ENCODE data around the gene SPRED2. TPM values are rescaled to one million over a fixed set of nuclear protein-coding genes. Genes with fewer than 3 reads are reported as not detected.

Gene SPRED2, protein sequence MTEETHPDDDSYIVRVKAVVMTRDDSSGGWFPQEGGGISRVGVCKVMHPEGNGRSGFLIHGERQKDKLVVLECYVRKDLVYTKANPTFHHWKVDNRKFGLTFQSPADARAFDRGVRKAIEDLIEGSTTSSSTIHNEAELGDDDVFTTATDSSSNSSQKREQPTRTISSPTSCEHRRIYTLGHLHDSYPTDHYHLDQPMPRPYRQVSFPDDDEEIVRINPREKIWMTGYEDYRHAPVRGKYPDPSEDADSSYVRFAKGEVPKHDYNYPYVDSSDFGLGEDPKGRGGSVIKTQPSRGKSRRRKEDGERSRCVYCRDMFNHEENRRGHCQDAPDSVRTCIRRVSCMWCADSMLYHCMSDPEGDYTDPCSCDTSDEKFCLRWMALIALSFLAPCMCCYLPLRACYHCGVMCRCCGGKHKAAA
- total RNA-seq, result 10 to 100 TPM in 1 of 4 donors, 1 to 10 TPM in 3; 8.1 to 15.1 (median 9.1) TPM

DNA sequence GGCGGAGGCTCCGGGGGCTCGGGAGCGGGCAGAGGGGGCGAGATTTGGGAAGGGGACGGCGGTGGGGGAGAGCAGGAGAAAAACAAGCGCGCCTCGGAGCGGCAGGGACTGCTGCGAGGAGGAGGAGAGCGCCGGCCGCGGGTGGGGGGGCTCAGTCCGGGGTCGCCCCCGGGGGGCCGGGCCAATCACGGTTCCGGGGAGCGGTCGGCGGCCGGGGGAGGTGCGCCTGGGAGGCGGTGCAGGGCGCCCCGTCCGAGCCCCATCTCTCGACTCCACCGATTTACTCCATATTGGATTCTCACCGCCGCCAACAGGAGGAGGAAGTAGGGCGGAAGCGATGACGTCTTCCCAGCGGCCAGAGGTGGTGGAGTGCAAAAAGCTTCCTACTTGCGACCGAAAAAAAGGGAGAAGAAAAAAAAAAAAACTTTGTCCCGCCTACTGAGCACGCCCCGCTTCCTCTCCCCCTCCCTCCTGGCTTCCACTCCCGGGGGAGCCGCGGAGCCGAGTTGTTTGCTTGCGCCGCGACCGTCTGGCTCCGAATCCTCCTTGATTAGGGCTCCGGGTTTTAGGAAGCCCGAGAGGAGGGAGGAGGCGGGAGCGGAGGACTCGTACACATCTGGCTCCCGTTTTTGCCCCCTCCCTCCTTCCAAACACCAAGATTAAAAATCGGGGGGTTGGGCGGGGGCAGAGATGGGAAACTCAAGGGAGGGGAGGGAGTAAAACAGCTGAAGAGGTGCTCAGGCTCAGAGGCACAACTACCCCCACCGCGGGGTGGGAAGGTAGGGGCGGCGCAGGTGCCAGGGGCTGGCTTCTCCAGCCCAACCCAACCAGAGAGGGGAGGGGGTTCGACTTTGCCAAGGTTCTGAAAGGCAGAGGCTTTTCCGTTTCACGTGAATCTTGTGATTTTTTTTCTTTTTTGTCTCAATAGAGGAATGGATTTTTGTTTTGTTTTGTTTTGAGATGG, at the start of gene SPRED2:
Gene SPRED2, minus strand, starts transcription at position 373 of the 964 bp plus-strand sequence. CDS start 612 bp downstream, outside the sequence.
- H3K4me1 ChIP-seq, result peaks cover 14 to 67% (median 25%) of the 10 kb centered on the region in 3 donors
- H3K36me3 ChIP-seq, result no peaks in the 10 kb centered on the region
- TF ChIP-seq POLR2A (IDR thresholded peaks at IDR 0.05), result peak in 2 of 4 donors; percentile 72 to 77
- TF ChIP-seq, protein P1, sequence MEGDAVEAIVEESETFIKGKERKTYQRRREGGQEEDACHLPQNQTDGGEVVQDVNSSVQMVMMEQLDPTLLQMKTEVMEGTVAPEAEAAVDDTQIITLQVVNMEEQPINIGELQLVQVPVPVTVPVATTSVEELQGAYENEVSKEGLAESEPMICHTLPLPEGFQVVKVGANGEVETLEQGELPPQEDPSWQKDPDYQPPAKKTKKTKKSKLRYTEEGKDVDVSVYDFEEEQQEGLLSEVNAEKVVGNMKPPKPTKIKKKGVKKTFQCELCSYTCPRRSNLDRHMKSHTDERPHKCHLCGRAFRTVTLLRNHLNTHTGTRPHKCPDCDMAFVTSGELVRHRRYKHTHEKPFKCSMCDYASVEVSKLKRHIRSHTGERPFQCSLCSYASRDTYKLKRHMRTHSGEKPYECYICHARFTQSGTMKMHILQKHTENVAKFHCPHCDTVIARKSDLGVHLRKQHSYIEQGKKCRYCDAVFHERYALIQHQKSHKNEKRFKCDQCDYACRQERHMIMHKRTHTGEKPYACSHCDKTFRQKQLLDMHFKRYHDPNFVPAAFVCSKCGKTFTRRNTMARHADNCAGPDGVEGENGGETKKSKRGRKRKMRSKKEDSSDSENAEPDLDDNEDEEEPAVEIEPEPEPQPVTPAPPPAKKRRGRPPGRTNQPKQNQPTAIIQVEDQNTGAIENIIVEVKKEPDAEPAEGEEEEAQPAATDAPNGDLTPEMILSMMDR (IDR thresholded peaks at IDR 0.05), result peak in 3 of 6 experiments; percentile 2 to 13 (median 10)
- peak within 1 kb of the TSS; percentile 75 to 89 (median 80) for H3K4me3 ChIP-seq
- intact Hi-C loops (cut with DNase I), result loop anchor here (10.0 kb wide), 1 partner anchor 132 kb away; no protein-coding TSS in a partner anchor
- peak; percentile 44 for DNase-seq
- peak within 1 kb of the TSS; percentile 92 to 96 (median 94) for H3K27ac ChIP-seq
- H3K27me3 ChIP-seq, result peaks cover 0 to 10% (median 0%) of the 10 kb centered on the region in 4 donors
- WGBS, 2 donors, result 0% methylated on average over 9 to 42 of the region's 68 CpGs
- H3K9me3 ChIP-seq, result no peaks in the 10 kb centered on the region

DNA sequence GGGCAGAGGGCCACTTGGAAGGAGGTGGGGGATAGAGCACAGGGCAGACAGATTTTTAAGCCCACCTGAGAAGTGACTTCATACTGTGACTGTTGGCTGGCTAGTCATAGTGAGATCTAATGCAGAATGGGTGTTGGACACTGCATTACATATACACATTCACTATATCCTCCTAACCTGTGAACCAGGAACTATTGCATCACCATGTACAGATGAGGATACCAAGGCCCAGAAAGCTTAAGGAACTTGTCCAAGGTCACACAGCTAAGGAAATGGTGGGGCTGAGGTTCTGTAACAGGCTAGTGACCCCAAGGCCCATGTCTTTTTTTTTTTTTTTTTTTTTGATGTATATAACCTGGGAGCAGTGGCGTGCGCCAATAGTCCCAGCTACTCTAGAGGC, 49.6 kb upstream of the SPRED2 start:
- H3K36me3 ChIP-seq, result no peaks in the 10 kb centered on the region
- TF ChIP-seq, protein P1 (IDR thresholded peaks at IDR 0.05), result no peak
- TF ChIP-seq POLR2A (IDR thresholded peaks at IDR 0.05), result no peak
- 94 to 100% methylated on average over 2 of the region's 2 CpGs for WGBS, 2 donors
- intact Hi-C loops (cut with DNase I), result no loop called here
- DNase-seq, result no peak
- no peaks in the 10 kb centered on the region for H3K9me3 ChIP-seq
- peaks cover 0 to 6% (median 0%) of the 10 kb centered on the region in 4 donors for H3K27me3 ChIP-seq
- H3K4me1 ChIP-seq, result no peaks in the 10 kb centered on the region
- H3K27ac ChIP-seq, result no peak overlapping the region
- H3K4me3 ChIP-seq, result no peak overlapping the region

DNA sequence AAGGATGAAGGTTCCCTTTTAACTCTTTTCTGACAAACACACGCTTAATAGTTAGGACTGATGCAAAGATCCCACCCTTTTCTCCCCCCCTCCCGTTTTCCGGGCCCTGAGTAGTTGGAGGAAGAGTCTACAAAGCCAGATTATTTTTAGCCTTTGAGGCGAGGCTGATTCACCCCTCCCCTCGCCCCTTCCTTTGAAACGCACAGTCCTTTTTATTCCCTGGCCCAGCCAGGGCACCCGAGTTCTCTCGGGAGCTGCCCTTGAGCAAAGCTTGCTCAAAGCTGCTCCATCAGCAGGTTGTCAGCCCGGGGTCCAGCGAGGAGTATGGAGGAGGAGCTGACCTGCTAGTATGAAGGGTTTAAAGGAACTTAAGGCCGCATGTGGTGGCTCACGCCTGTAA, 47.1 kb upstream of the SPRED2 start:
- Histone ChIP-seq H3K4me3 (no peak overlapping the region), H3K27ac (no peak overlapping the region), H3K9me3 (peaks cover 0 to 16% (median 12%) of the 10 kb centered on the region in 3 donors), H3K27me3 (peaks cover 0 to 6% (median 0%) of the 10 kb centered on the region in 4 donors), H3K36me3 (no peaks in the 10 kb centered on the region), H3K4me1 (no peaks in the 10 kb centered on the region)
- intact Hi-C loops (cut with DNase I), result no loop called here
- 63 to 79% methylated on average over 9 to 11 of the region's 12 CpGs for WGBS, 2 donors
- no peak for DNase-seq
- TF ChIP-seq POLR2A (IDR thresholded peaks at IDR 0.05), result no peak
- TF ChIP-seq, protein P1 (IDR thresholded peaks at IDR 0.05), result no peak

DNA sequence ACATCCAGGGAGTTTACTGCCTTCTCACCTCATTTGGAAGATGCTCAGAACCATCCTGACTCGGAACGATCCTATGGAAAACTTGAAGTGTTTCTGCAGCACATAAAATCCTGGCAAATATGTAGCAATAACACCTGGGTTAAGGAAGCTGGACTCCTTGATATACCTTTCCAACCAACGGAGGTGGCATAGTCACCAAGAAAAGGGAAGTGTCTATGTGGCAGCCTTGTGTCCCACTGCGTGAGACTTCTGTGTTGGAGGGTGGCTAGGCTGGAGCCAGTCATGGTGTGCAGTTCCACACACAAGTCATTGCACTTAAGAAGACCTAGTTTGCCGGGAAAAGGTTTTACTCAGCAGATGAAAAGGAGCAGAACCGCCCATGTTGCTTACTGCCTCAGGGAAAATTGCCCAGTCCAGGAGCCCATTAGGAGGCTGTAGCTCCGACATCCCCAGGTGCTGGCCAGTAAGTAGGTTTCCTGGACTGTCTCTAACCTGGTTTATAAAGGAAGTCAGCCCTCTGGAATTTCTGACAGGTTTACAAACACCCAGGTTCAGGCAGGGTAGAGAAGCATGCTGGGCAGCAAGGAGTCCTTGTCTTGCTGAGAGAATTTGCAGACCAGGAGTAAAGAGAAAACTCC, 46.2 kb upstream of the SPRED2 start:
- H3K27me3 ChIP-seq, result peaks cover 0 to 6% (median 0%) of the 10 kb centered on the region in 4 donors
- TF ChIP-seq POLR2A (IDR thresholded peaks at IDR 0.05), result no peak
- TF ChIP-seq, protein P1 (IDR thresholded peaks at IDR 0.05), result no peak
- intact Hi-C loops (cut with DNase I), result no loop called here
- H3K4me1 ChIP-seq, result no peaks in the 10 kb centered on the region
- H3K36me3 ChIP-seq, result no peaks in the 10 kb centered on the region
- H3K9me3 ChIP-seq, result peaks cover 0 to 17% (median 12%) of the 10 kb centered on the region in 3 donors
- no peak overlapping the region for H3K4me3 ChIP-seq
- no peak for DNase-seq
- H3K27ac ChIP-seq, result no peak overlapping the region
- WGBS, 2 donors, result 77 to 83% methylated on average over 7 of the region's 7 CpGs

Data from esophagus squamous epithelium (tissue), 5 donors.